Esophagus squamous epithelium (tissue), 4 donors: ENCODE data around the gene DEFB125.

Experiments used
- POLR2A ChIP-seq, 4 donors: fragments of 450-650 bp; IDR thresholded peaks; one replicate each; pipeline ENCODE4 v1.6.1; 2017; ENCODE audit warnings: antibody characterized with exemption in 4 of 4, mild to moderate bottlenecking in 4 of 4, moderate library complexity in 3 of 4
- TF ChIP-seq, protein P1 (sequence below), 6 experiments: fragments of 450-650 bp in 4 of 6; fragments of 200-600 bp in 2 of 6; sonication (generic) in 2 of 6; IDR thresholded peaks; one replicate each; pipeline ENCODE4 v1.5.1; 2016 to 2019; ENCODE audit warnings: antibody characterized with exemption in 6 of 6, mild to moderate bottlenecking in 4 of 6, moderate library complexity in 4 of 6

DNA sequence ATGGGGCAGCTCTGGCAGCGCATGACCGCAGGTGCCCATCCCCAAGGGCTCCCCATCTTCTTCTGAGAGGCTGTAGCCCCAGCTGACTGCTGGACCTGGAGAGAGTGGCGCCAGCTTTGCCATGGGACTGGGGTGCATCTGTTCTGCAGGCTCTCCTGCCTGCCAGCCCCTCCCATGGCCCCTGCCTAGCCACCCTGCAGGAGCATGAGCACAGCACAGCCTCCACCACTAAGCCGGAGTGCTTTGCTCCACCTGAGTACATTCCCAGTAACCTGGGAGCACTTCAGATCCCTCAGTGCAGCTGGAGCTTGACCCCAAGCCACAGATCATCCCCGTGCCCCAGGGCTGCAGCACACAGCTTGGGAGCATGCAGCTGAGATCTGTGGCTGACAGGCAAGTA lies 16.0 kb downstream of the DEFB125 start:
- TF ChIP-seq, protein P1, sequence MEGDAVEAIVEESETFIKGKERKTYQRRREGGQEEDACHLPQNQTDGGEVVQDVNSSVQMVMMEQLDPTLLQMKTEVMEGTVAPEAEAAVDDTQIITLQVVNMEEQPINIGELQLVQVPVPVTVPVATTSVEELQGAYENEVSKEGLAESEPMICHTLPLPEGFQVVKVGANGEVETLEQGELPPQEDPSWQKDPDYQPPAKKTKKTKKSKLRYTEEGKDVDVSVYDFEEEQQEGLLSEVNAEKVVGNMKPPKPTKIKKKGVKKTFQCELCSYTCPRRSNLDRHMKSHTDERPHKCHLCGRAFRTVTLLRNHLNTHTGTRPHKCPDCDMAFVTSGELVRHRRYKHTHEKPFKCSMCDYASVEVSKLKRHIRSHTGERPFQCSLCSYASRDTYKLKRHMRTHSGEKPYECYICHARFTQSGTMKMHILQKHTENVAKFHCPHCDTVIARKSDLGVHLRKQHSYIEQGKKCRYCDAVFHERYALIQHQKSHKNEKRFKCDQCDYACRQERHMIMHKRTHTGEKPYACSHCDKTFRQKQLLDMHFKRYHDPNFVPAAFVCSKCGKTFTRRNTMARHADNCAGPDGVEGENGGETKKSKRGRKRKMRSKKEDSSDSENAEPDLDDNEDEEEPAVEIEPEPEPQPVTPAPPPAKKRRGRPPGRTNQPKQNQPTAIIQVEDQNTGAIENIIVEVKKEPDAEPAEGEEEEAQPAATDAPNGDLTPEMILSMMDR (IDR thresholded peaks at IDR 0.05) = no peak
- no peak for TF ChIP-seq POLR2A (IDR thresholded peaks at IDR 0.05)
